Stimulated activated CD8-positive, alpha-beta memory T cell treated with anti-CD3 and anti-CD28 coated beads, Interleukin-15, amount 100 ng/mL, for 1 hour (primary cell): ENCODE measurements around the gene NLRC4.
"Not testable (repeated sequence)": the region's sequence is repeated elsewhere in the genome, so short reads cannot be mapped to it uniquely, and the experiment has no call there.

Experiments used
- DNase-seq: peaks from one replicate; pipeline ENCODE4 v3.0.0-alpha.2; 2020; ENCODE audit warnings: low read depth

Gene NLRC4

DNA sequence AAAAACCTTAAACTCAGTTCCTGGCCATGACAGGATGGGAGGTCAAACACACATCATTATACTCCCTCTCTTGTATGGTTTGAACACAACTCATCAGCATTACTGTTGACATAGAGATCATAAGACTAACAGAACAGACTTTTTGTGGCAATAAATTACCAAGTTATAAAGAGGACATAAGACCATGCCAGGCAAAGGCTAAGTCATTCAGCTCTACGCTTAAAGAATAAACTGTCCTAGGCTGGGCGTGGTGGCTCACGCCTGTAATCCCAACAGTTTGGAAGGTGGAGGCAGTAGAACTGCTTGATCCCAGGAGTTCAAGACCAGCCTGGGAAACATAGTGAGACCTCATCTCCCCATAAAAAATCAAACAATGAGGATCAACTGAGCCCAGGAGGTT is 16.4 kb downstream of the NLRC4 start:
- DNase-seq: no peak

DNA sequence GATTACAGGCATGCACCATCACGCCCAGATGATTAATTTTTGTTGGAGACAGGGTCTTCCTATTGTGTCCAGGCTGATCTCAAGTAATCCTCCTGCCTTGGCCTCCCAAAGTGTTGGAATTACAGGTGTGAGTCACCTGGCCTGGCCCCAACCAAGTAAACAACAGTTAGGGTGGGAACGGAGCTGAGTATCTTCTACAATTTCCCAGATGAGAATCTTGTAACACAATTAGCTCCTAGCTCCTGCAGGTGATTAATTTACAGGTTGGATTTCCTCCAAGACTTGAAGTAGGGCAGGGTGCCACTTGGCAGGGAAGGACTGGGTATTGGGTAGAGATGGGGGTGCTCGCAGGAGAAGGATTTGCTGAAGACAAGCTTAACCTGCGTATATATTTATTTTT is 17.8 kb downstream of the NLRC4 start:
- DNase-seq: no peak

DNA sequence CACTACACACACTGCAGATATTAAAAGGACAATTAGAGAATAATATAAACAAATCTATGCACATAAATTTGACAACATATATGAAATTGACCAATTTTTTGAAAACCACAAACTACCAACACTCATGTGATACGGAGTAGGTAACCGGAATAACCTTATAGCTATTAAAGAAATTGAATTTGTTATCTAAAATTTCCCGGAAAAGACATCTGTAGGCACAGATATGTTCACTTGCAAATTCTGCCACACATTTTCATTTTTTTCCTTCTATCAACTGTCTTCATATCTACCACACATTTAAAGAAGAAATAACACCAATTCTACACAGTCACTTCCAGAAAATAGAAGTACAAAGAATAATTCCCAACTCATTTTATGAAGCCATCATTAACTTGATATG is 22.4 kb downstream of the NLRC4 start:
- no peak for DNase-seq

DNA sequence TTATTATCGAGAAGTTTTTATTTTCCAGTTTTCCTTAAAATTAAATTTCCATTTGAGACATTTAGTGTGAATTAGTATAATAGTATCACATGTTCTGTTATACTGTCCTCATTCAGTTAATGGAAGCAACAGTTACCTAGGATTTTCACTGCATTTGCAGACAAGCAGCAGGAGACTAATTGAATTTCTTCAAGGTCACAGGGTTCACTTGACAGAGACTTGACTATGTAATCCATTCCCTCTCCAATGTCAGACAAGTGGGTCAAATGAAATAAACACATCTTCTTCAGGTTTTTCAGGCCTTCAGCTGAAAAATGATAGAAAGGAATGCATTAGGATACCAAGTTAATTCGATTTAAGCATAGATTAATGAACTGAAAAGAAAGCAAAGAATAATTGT is 26.7 kb downstream of the NLRC4 start:
- DNase-seq: no peak

DNA sequence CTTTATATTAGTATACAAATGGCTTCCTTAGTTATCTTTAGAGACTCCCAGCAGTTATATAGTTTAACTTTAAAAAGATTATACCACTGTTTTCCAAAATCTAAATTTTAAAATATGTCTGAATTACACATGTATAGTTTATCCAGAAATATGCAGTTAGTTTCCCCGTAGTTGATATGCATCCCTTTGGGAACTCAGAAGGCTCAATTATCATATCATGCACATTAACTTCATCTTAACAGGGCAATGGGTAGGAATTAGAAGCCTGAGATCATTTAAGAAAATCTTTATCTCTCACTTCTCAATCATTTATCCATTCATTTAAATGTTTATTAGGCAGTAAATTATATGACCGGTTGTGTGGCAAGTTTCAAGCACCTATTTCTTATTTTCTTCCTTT is 27.2 kb downstream of the NLRC4 start:
- no peak for DNase-seq

DNA sequence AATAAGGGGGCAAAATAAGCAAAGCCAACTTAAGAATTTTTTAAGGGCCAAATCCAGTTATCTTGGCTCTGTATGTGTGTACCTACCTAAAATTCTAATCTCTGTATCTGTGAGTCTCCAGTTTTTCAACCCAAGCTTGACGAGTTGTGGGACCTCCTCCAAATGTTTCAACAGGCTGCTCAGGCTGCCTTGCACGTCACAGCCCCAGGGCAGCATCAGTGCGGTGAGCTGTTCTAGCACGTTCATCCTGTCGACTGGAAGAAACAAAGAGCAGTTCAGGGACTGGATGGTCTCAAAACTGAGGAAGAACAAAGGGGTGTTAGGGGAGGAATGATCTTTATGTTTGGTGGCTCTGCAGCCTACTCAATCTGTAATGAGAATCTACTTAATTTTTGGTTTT is 29.4 kb downstream of the NLRC4 start:
- DNase-seq: no peak

DNA sequence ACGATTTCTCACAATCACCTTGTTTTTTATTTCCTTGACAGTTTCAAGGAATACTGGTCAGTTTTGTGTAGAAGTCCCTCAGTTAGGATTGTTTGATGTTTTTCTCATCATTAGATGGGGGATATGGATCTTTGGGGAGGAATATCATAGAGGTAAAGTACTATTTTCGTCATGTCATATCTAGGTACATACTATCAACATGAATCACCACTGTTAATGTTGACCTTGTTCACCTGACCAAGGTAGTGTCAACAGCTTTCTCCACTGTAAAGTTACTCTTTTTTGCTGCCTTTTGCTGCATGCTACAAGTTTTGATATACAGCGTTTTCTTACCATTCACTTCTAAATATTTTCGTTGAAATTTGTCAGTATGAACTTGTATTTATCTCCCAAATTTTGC is 32.7 kb downstream of the NLRC4 start:
- no peak for DNase-seq

DNA sequence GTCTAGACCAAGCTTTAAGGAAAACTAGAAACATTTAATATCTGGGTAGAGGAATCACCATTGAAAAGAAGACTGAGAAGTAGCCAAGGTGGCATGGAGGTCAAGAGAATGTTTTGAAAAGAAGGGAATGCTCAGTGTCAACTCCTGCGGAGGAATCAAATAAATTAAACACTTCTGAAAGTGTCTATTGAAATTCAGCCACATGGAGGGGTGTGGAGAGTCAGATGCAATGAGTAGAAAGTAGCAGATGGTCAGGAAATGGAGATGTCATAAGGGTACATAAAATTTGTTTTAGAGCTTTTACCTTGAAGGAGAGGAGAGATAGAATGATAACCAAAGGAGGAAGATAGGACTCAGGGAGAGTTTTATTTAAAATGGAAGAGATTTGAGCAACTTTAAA is 35.1 kb downstream of the NLRC4 start:
- no peak for DNase-seq

DNA sequence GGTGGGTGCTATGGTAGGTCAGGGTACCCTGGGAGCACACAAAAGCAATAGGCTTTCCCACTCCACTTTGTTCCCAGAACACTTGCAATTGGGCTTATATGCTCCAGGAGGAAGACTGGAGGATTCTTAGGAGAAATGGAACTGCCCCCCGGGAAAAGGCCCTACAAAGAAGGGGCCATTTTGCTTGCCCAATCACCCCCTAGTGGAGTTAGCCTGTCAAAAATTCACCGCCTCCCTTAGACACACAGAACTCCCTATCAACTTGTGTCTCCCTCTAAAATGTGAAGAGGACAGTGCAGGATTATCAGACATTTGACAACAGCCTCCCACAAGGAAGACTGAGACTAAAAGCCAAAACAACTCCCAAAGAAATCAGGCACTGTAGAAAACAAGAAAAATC is 36.5 kb downstream of the NLRC4 start:
- no peak for DNase-seq

DNA sequence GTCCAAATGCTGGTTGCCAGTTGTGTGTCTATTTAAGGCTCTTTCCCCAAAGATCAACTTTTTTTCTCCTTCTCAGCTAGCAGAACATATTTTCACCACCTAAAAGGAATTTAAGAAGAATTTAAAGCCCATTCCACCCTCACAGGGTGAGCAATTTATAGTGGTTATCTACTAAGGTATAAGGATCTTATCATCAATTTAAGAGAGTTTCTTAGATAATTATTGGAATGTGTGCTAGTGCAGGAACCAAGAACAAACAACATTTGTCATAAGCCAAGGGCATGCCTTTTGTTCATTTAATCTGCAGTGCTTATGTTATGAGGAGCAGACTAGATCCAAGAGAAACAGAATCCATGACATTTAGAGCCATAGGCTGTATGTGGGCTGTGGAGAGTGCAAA is 37.2 kb downstream of the NLRC4 start:
- DNase-seq: no peak

DNA sequence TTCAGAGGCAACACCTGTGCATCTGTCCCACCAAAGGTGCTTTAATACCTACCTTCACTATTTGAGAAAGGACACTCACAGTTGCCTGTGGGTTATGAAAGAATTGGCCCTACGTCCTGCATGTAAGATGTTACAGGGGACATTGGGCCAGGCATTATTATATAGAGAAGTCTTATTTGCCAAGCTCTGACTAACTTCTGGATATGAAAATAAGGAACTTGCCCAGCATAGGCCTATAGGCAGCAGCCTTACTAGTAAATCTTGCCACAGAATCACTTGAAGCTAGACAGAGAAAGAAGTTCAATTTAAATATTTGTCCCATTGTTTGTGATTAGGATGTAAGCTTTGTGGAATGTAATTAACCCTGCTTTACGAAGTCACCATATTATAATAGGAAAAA is 41.7 kb downstream of the NLRC4 start:
- no peak for DNase-seq

DNA sequence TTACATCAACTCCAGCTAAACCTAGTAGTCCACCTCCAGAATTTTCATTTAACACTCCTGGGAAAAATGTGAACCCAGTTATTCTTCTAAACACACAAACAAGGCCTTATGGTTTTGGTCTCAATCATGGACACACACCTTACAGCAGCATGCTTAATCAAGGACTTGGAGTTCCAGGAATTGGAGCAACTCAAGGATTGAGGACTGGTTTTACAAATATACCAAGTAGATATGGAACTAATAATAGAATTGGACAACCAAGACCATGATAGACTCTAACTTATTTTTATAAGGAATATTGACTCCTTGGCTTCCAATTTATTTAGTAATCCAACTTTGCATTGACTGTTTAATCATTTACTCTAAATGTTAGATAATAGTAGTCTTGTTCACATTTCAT is 44.2 kb downstream of the NLRC4 start:
- no peak for DNase-seq

DNA sequence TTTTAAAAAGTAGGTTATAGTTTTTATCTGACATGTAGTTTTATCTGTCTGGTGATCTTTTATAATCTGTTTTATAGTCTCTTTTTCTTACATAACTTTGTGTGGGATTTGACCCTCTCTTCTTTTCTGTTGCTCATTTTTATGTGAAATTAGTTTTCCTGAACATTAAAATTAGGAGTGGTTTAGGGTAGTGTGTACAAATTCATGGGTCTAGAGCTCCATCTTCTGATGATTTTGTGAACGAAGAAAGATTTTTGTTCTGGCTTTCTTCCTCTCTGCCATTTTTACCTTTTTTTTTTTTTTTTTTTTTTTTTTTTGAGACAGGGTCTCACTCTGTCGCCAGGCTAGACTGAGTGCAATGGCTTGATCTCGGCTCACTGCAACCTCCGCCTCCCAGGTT is 52.4 kb downstream of the NLRC4 start:
- DNase-seq: no peak

DNA sequence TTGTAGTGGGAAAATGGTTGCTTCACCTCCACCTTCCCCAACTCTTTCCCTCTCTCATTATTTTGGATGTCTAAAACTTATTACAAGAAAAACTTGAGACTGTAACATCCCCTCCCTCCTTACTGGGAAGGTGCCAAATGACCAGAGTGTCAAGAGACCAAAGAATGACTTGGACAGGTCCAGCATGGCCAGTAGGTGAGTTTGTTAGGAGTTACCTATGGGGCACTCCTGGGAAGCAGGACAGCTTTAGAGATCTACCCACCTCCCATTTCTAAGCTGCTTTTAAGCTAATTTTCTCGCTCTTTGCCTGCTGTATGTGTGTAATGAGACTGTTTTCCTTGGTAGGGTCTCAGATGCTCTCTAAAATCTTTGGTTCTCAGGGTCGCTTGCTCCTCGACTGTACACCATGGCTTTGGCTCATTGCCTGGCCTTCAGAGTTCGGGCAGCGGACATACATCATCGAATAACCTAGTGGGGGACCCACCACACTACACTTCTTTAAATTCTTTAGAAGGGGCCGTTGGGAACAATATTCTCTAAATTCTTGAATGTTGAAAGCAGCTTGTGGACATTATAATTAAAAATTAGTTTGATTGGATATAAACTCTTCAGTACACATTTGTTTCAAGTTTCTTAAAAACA is 53.8 kb downstream of the NLRC4 start:
- DNase-seq: no peak

DNA sequence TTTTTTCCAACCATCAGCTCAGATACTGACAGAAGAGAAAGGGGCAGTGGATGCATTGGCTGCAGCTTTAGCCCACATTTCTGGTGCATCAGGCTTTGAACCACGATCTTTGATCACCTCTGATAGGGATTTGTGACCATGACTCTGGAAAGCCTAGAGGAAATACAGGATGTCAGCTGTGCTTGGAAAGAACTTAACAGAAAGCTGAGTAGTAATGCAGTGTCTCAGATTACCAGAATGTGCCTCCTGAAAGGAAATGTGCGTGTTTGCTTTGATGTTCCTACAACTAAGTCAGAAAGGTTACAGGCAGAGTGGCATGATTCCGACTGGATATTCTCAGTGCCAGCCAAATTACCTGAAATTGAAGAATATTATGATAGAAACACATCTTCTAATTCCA is 61.3 kb downstream of the NLRC4 start:
- not testable (repeated sequence) for DNase-seq

DNA sequence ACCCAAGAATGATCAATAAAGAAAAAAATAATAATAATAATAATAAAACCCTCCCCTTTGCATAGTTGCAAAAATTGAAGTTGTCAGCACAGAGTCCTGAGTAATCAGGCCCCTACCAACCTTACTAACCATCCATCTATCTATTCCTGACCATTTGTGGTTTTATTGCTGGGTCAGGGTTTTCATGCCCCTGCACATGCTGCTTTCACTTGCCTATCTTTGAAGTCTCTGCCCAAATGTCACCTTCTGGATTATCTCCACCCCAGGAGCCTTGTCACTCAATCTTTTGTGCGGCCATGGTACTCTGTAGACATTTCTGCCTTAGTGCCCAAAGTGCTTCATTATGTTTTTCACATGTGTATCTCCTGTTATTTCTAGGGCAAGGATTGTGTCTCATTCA is 63.9 kb downstream of the NLRC4 start:
- no peak for DNase-seq

DNA sequence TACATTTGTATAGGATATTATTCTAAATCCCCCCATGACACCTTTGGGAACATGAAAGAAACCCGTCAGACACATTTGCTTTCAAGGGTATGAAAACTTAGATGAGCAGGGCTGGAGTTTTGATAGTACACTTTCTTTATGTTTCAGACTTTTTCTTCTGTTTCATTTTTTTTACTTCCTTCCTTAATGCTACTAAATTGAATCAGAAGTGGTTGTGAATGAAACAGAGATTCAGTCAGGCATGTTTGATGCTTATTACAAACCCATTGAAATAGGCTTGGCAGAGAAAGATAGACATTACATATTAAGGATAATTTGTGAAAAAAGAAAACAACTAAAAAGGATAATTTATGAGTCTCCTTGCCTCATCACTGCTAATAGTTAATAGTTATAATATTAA is 72.3 kb downstream of the NLRC4 start:
- DNase-seq: no peak

DNA sequence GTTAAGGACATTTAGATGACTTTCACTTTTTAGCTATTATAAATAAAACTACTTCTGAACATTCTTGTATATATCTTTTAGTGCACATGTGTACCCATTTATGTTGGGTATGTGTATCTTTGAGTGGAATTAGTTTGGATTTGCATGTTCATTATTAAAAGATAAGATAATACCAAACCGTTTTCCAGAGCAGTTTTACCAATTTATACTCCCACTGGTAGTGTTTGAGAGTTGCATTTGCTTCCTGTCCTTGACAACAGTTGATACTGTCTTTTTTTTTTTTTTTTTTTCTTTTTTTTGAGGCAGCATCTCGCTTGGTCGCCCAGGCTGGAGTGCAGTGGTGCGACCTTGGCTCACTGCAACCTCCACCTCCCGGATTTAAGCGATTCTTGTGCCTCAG is 75.7 kb downstream of the NLRC4 start:
- no peak for DNase-seq

DNA sequence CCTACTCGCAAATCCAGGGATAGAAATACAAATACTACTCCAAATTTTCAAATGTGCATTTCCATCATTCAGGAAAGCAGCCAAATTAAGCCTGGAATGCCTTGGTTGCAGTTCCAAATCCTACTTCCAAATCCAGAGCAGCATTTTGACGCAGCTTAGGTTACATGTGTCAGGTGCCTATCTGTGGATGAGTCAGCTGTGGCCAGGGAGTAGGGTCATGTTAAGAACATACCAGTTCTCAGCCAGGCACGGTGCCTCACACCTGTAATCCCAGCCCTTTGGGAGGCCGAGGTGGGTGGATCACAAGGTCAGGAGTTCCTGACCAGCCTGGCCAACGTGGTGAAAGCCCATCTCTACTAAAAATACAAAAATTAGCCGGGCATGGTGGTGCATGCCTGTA is 82.0 kb downstream of the NLRC4 start:
- DNase-seq: no peak
